CD4-positive, alpha-beta T cell treated with Interleukin-12 subunit alpha and Interleukin-12 subunit beta, for 1 hour (primary cell): Measurements from ENCODE around the gene SS18.
"Not testable (repeated sequence)": the region's sequence is repeated elsewhere in the genome, so short reads cannot be mapped to it uniquely, and the experiment has no call there.

Experiments used
- DNase-seq: peaks from one replicate; pipeline ENCODE4 v3.0.0-alpha.2; 2020

Gene SS18

GRCh38 chr18:26090130-26091046, at the start of gene SS18:
Gene SS18 (minus strand): TSS chr18:26090613. CDS start chr18:26090569, 44 bp downstream.
- peak; percentile 91 for DNase-seq

GRCh38 chr18:26135548-26135947, 45.1 kb upstream of the SS18 start:
- no peak for DNase-seq

GRCh38 chr18:26134107-26134506, 43.7 kb upstream of the SS18 start:
- peak; percentile 18 for DNase-seq

GRCh38 chr18:26133652-26134051, 43.2 kb upstream of the SS18 start, which contains the start of gene PSMA8:
Gene PSMA8 (plus strand): TSS chr18:26133869. CDS start chr18:26133966, 97 bp downstream.
- peak; percentile 56 for DNase-seq

GRCh38 chr18:26128192-26128591, 37.8 kb upstream of the SS18 start:
- DNase-seq = not testable (repeated sequence)

GRCh38 chr18:26127786-26128185, 37.4 kb upstream of the SS18 start:
- DNase-seq = no peak

- DNase-seq = not testable (repeated sequence)
Measured at GRCh38 chr18:26121994-26122393, 31.6 kb upstream of the SS18 start.

GRCh38 chr18:26121476-26121875, 31.1 kb upstream of the SS18 start:
- DNase-seq = no peak

GRCh38 chr18:26119246-26119645, 28.8 kb upstream of the SS18 start:
- no peak for DNase-seq

- DNase-seq = no peak
Measured at GRCh38 chr18:26104035-26104434, 13.6 kb upstream of the SS18 start.

- DNase-seq = peak; percentile 38
Measured at GRCh38 chr18:26103579-26103978, 13.2 kb upstream of the SS18 start.

GRCh38 chr18:26097563-26097962, 7.2 kb upstream of the SS18 start:
- DNase-seq = no peak

- DNase-seq = no peak
Measured at GRCh38 chr18:26096852-26097251, 6.4 kb upstream of the SS18 start.

GRCh38 chr18:26091047-26091630, 726 bp upstream of the SS18 start:
- DNase-seq = no peak

- DNase-seq = peak; percentile 26
Measured at GRCh38 chr18:26089293-26090129, 902 bp downstream of the SS18 start.

GRCh38 chr18:26088487-26088886, 1.9 kb downstream of the SS18 start:
- peak; percentile 3 for DNase-seq

GRCh38 chr18:26086959-26087358, 3.5 kb downstream of the SS18 start:
- DNase-seq = no peak

GRCh38 chr18:26085056-26085455, 5.4 kb downstream of the SS18 start:
- DNase-seq = no peak

- no peak for DNase-seq
Measured at GRCh38 chr18:26083099-26083498, 7.3 kb downstream of the SS18 start.

GRCh38 chr18:26082475-26082874, 7.9 kb downstream of the SS18 start:
- no peak for DNase-seq

- DNase-seq = no peak
Measured at GRCh38 chr18:26074246-26074645, 16.2 kb downstream of the SS18 start.

GRCh38 chr18:26073758-26074157, 16.7 kb downstream of the SS18 start:
- DNase-seq = no peak

- DNase-seq = no peak
Measured at GRCh38 chr18:26071725-26072124, 18.7 kb downstream of the SS18 start.
